Coronary artery (tissue), 2 donors: ENCODE data around the gene ISYNA1.
A peak's percentile ranks its signal among the peaks of the same experiment; 100 is the strongest.
"Not testable (repeated sequence)": the region's sequence is repeated elsewhere in the genome, so short reads cannot be mapped to it uniquely, and the experiment has no call there.

Experiments
- DNase-seq: peaks from one replicate; pipeline ENCODE4 v3.0.0-alpha.2; 2017; ENCODE audit warnings: low spot score
- H3K27ac ChIP-seq, 2 donors: fragments of 200-600 bp; sonication (generic); one replicate each; pipeline ENCODE4 v1.5.1; 2016 to 2019
- H3K4me3 ChIP-seq: fragments of 200-600 bp; sonication (generic); 2 replicates; pipeline ENCODE4 v1.5.1; 2016; ENCODE audit warnings: mild to moderate bottlenecking, moderate library complexity
- TF ChIP-seq, protein P1 (sequence below): fragments of 200-600 bp; sonication (generic); IDR thresholded peaks from one replicate; pipeline ENCODE4 v1.5.1; 2019; ENCODE audit warnings: antibody characterized with exemption

Gene ISYNA1

GRCh38 chr19:18408053-18408476 is 29.9 kb downstream of the ISYNA1 start:
- no peak for DNase-seq
- Histone ChIP-seq H3K27ac (no peak overlapping the region), H3K4me3 (no peak overlapping the region)
- TF ChIP-seq, protein P1, sequence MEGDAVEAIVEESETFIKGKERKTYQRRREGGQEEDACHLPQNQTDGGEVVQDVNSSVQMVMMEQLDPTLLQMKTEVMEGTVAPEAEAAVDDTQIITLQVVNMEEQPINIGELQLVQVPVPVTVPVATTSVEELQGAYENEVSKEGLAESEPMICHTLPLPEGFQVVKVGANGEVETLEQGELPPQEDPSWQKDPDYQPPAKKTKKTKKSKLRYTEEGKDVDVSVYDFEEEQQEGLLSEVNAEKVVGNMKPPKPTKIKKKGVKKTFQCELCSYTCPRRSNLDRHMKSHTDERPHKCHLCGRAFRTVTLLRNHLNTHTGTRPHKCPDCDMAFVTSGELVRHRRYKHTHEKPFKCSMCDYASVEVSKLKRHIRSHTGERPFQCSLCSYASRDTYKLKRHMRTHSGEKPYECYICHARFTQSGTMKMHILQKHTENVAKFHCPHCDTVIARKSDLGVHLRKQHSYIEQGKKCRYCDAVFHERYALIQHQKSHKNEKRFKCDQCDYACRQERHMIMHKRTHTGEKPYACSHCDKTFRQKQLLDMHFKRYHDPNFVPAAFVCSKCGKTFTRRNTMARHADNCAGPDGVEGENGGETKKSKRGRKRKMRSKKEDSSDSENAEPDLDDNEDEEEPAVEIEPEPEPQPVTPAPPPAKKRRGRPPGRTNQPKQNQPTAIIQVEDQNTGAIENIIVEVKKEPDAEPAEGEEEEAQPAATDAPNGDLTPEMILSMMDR = no peak

DNA sequence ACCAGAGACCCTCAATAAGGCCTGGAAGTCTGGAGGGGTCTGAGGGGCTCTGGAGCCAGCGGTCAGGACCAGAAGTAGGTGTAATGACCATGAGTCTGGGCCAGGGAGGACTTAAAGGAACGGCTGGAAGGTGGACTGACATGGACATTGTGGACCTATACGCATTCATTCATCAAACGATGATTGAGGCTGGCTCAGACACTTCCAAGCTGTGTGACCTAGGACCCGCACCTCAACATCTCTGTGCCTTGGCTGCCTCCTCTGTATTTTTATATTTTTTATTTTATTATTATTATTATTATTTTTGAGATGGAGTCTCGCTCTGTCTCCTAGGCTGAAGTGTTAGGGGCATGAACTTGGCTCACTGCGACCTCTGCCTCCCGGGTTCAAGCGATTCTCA is 31.2 kb downstream of the ISYNA1 start:
- Histone ChIP-seq H3K27ac (no peak overlapping the region), H3K4me3 (no peak overlapping the region)
- TF ChIP-seq, protein P1 = no peak
- DNase-seq = no peak

- not testable (repeated sequence) for H3K4me3 ChIP-seq, H3K27ac ChIP-seq, DNase-seq
Observed at GRCh38 chr19:18405754-18406153, 32.2 kb downstream of the ISYNA1 start.

GRCh38 chr19:18402455-18403248 is 35.3 kb downstream of the ISYNA1 start:
- DNase-seq, H3K4me3 ChIP-seq: not testable (repeated sequence)
- peak overlapping the region in 1 of 2 donors; percentile 37 for H3K27ac ChIP-seq

GRCh38 chr19:18401580-18402112 is 36.3 kb downstream of the ISYNA1 start:
- peak overlapping the region in 1 of 2 donors; percentile 62 for H3K27ac ChIP-seq
- DNase-seq = peak; percentile 73
- H3K4me3 ChIP-seq = no peak overlapping the region
- TF ChIP-seq, protein P1 = no peak

- no peak overlapping the region for H3K4me3 ChIP-seq
- no peak overlapping the region for H3K27ac ChIP-seq
- TF ChIP-seq, protein P1 = no peak
- DNase-seq = no peak
Observed at GRCh38 chr19:18399008-18399407, 38.9 kb downstream of the ISYNA1 start.

DNA sequence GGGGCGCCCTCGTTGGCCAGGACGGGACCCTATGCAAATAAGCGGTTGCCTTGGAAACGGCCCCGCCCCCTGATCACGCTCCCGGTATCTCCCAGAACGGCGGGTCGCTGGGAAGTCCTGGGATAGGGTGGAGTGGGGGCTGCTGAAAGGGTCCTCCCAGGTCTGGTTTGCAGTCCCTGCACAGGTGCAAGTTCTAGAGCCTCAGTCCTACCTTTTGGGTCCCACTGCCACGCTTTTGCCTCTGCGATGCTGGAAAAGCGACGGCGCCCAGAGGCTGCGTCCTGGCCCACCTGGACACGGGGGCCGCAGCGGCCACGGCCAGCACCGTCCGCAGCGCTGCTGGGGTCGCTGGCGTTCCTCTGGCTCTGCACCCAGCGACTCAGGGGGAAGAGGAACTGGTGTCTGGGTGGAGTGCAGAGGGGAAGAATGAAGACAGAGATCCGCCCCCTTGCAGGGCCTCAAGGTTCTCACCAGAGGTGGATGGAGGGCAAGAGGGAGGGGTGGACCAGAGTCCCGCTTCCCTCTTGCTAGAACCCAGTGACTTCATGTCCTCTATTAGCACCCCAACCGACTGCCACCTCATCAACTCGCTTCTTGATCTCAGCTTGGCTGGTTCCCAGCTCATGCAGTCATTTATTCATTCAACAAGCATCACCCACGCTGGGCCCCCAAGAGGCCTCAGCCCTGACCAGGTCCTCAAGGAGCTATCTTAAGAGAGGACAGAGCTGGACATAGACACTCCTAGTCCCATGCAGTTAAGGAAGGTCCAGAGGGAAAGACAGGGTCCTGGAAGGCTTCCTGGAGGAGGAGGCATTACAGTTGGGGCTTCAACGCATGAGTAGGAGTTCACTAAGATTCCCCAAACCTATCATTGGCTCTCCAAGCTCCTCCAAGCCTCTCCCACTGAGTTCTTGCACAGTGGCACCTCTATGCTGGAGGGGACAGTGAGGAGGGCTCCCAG is 40.4 kb downstream of the ISYNA1 start, which contains the start of gene LRRC25:
Gene LRRC25, minus strand, starts transcription at position 381 of the 961 bp plus-strand sequence. CDS start 659 bp downstream, outside the sequence.
- H3K27ac ChIP-seq = peak within 1 kb of the TSS in 1 of 2 donors; percentile 48
- TF ChIP-seq, protein P1 = no peak
- peak; percentile 70 for DNase-seq
- H3K4me3 ChIP-seq = peak within 1 kb of the TSS; percentile 64
